IMR-90 (cell line): ENCODE data around the gene PITPNC1.

Source experiments
- BHLHE40 ChIP-seq: fragments of 150-350 bp; IDR thresholded peaks from 2 replicates; pipeline ENCODE4 v1.6.1; 2016; ENCODE audit warnings: mild to moderate bottlenecking, low read depth, low read length
- CHD1 ChIP-seq: IDR thresholded peaks from 2 replicates; pipeline ENCODE4 v1.6.1; 2012; ENCODE audit warnings: low read depth, low read length, improper control_type of control experiment
- MAFK ChIP-seq: IDR thresholded peaks from 2 replicates; pipeline ENCODE4 v1.6.1; 2012; ENCODE audit warnings: low read depth, low read length, improper control_type of control experiment
- MXI1 ChIP-seq: IDR thresholded peaks from 2 replicates; pipeline ENCODE4 v1.6.1; 2012; ENCODE audit warnings: low read depth, mild to moderate bottlenecking, low read length, moderate library complexity, borderline replicate concordance
- NFE2L2 ChIP-seq: fragments of 150-350 bp; IDR thresholded peaks from 2 replicates; pipeline ENCODE4 v1.6.1; 2016; ENCODE audit warnings: low read depth, mild to moderate bottlenecking, low read length
- POLR2A ChIP-seq: IDR thresholded peaks from 2 replicates; pipeline ENCODE4 v1.6.1; 2012; ENCODE audit warnings: mild to moderate bottlenecking, low read depth, low read length
- RFX5 ChIP-seq: IDR thresholded peaks from 2 replicates; pipeline ENCODE4 v1.8.0; 2012; ENCODE audit warnings: low read depth, mild to moderate bottlenecking, low read length, moderate library complexity
- TF ChIP-seq, protein P1 (sequence below): conservative IDR thresholded peaks from 2 replicates; pipeline ENCODE4 v1.5.1; 2012; ENCODE audit warnings: mild to moderate bottlenecking, low read depth, low read length, improper control_type of control experiment
- TF ChIP-seq, protein P2 (sequence below): fragments of 150-350 bp; IDR thresholded peaks from 2 replicates; pipeline ENCODE4 v1.6.1; 2016; ENCODE audit warnings: low read depth, mild to moderate bottlenecking, low read length, moderate library complexity, borderline replicate concordance

DNA sequence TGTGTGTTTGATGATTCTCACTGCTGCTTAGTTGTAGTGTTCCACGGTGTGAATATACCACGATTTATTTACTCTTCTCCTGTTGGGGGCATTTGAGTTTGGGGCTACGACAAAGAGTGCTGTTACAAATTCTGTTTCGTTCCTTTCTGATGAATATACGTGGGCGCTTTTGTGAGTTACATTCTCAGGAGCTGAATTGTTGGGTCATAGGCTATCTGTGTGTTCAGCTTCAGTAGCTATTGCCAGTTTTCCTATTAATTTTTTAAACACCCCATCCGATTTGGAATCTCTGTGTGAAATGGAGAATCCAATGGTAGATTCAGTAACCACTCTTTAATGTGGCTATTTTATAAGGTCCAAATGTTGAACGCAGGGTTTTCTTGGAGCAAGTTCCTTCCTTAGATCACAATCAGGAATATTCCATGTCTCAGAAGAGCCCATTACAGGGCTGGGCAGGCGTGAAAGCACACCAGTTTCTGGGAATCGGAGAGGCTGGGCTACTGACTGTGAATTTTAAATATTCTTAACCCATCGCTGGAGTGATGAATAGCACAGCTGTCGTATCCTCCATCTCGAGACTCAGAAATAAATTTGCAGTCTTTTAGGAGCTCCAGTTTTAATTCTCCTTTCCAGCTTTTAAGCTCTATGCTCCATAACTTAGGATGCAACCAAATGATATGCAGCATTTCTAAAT, 115.9 kb downstream of the PITPNC1 start:
- TF ChIP-seq MXI1 (no peak), RFX5 (no peak), NFE2L2 (no peak), POLR2A (no peak), CHD1 (no peak), MAFK (no peak), BHLHE40 (no peak)
- TF ChIP-seq, protein P1, sequence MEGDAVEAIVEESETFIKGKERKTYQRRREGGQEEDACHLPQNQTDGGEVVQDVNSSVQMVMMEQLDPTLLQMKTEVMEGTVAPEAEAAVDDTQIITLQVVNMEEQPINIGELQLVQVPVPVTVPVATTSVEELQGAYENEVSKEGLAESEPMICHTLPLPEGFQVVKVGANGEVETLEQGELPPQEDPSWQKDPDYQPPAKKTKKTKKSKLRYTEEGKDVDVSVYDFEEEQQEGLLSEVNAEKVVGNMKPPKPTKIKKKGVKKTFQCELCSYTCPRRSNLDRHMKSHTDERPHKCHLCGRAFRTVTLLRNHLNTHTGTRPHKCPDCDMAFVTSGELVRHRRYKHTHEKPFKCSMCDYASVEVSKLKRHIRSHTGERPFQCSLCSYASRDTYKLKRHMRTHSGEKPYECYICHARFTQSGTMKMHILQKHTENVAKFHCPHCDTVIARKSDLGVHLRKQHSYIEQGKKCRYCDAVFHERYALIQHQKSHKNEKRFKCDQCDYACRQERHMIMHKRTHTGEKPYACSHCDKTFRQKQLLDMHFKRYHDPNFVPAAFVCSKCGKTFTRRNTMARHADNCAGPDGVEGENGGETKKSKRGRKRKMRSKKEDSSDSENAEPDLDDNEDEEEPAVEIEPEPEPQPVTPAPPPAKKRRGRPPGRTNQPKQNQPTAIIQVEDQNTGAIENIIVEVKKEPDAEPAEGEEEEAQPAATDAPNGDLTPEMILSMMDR: no peak
- TF ChIP-seq, protein P2, sequence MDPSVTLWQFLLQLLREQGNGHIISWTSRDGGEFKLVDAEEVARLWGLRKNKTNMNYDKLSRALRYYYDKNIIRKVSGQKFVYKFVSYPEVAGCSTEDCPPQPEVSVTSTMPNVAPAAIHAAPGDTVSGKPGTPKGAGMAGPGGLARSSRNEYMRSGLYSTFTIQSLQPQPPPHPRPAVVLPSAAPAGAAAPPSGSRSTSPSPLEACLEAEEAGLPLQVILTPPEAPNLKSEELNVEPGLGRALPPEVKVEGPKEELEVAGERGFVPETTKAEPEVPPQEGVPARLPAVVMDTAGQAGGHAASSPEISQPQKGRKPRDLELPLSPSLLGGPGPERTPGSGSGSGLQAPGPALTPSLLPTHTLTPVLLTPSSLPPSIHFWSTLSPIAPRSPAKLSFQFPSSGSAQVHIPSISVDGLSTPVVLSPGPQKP: no peak
